GM23248 (cell line): ENCODE measurements around the gene SLC29A3. TPM values are rescaled to one million over a fixed set of nuclear protein-coding genes. Genes with fewer than 3 reads are reported as not detected.

Experiments used
- DNase-seq: peaks from one replicate; pipeline ENCODE4 v3.0.0-alpha.2; 2015
- H2AFZ ChIP-seq: fragments of 200-600 bp; sonication (generic); 2 replicates; pipeline ENCODE4 v1.6.1; 2016; ENCODE audit warnings: antibody characterized with exemption
- H3F3A ChIP-seq: fragments of 200-600 bp; sonication (generic); 2 replicates; pipeline ENCODE4 v1.6.1; 2016; ENCODE audit warnings: mild to moderate bottlenecking, antibody characterized with exemption, mixed run types; ENCODE audit not compliant: insufficient read depth
- H3K27ac ChIP-seq: fragments of 200-600 bp; sonication (generic); 2 replicates; pipeline ENCODE4 v1.5.1; 2016; ENCODE audit warnings: mild to moderate bottlenecking
- H3K27me3 ChIP-seq: fragments of 200-600 bp; sonication (generic); replicated peaks from 2 replicates; pipeline ENCODE4 v1.6.1; 2016; ENCODE audit warnings: mild to moderate bottlenecking; ENCODE audit not compliant: insufficient read depth
- H3K36me3 ChIP-seq: fragments of 200-600 bp; sonication (generic); 2 replicates; pipeline ENCODE4 v1.6.1; 2016; ENCODE audit warnings: low read depth, mild to moderate bottlenecking
- H3K4me1 ChIP-seq: fragments of 200-600 bp; sonication (generic); 2 replicates; pipeline ENCODE4 v1.6.1; 2016; ENCODE audit warnings: mild to moderate bottlenecking; ENCODE audit not compliant: insufficient read depth
- H3K4me2 ChIP-seq: fragments of 200-600 bp; sonication (generic); one replicate; pipeline ENCODE4 v1.6.1; 2016; ENCODE audit warnings: mild to moderate bottlenecking; ENCODE audit not compliant: unreplicated experiment
- H3K4me3 ChIP-seq: fragments of 200-600 bp; sonication (generic); 2 replicates; pipeline ENCODE4 v1.5.1; 2016; ENCODE audit warnings: mild to moderate bottlenecking
- H3K79me2 ChIP-seq: fragments of 200-600 bp; sonication (generic); 2 replicates; pipeline ENCODE4 v1.6.1; 2016; ENCODE audit warnings: mild to moderate bottlenecking; ENCODE audit not compliant: insufficient read depth
- H3K9ac ChIP-seq: fragments of 200-600 bp; sonication (generic); 2 replicates; pipeline ENCODE4 v1.6.1; 2016; ENCODE audit warnings: mild to moderate bottlenecking
- H3K9me2 ChIP-seq: fragments of 200-600 bp; sonication (generic); 2 replicates; pipeline ENCODE4 v1.6.1; 2016; ENCODE audit warnings: mixed run types, mild to moderate bottlenecking, moderate library complexity; ENCODE audit not compliant: insufficient read depth
- H3K9me3 ChIP-seq: fragments of 200-600 bp; sonication (generic); one replicate; pipeline ENCODE4 v1.6.1; 2017; ENCODE audit warnings: low read depth
- H4K20me1 ChIP-seq: fragments of 200-600 bp; sonication (generic); 2 replicates; pipeline ENCODE4 v1.6.0; 2016; ENCODE audit not compliant: insufficient read depth
- EZH2 ChIP-seq: fragments of 200-600 bp; sonication (generic); IDR thresholded peaks from 2 replicates; pipeline ENCODE4 v1.6.1; 2018; ENCODE audit warnings: antibody characterized with exemption, mild to moderate bottlenecking; ENCODE audit not compliant: insufficient read depth, poor library complexity, severe bottlenecking
- EZH2phosphoT487 ChIP-seq: fragments of 200-600 bp; sonication (generic); IDR thresholded peaks from 2 replicates; pipeline ENCODE4 v1.6.1; 2018; ENCODE audit warnings: antibody characterized with exemption, moderate library complexity, mild to moderate bottlenecking, low read depth; ENCODE audit not compliant: insufficient read depth
- WGBS, 2 experiments: methylation state at CpG; one replicate each; pipeline ENCODE4 v1.1.6; 2015 to 2017; ENCODE audit warnings: low lambda C conversion rate in 2 of 2, low coverage in 1 of 2; ENCODE audit errors: missing lambda C conversion rate in 2 of 2; 5-methylcytosine and 5-hydroxymethylcytosine counted together
- in situ Hi-C: fragments of 300-500 bp; cut with MboI; formaldehyde crosslinking; loops from 2 replicates; pipeline ENCODE4 v1.15.0; 2020
- polyA plus RNA-seq: library from polyadenylated mRNA; unstranded; fragments of >200 nt; fragmentation: Nextera tagmentation; extraction: Ambion mirVana; gene quantifications from 2 replicates; pipeline ENCODE4 v1.2.1, GENCODE V29; 2016
- total RNA-seq: library from RNA; depleted of rRNA; stranded (reverse); fragments of >200 nt; shearing (Covaris generic); gene quantifications from 2 replicates; pipeline ENCODE4 v1.2.3, GENCODE V29; 2014; rRNA removed

SLC29A3 gene
- 1.9 and 3.0 TPM in 2 replicates for total RNA-seq
- polyA plus RNA-seq: 7.3 TPM in 2 replicates

- no peak within 1 kb of the TSS for H3K27ac ChIP-seq
- 1 to 3% methylated on average over 31 to 55 of the region's 62 CpGs for WGBS, 2 experiments
- in situ Hi-C loops: no loop called here
- peak within 1 kb of the TSS; percentile 95 for H3K4me3 ChIP-seq
- no peaks in the 10 kb centered on the region for H3K27me3 ChIP-seq
- H3K4me2 ChIP-seq: peak within 1 kb of the TSS; percentile 93
- H3K36me3 ChIP-seq: no peaks in the 10 kb centered on the region
- DNase-seq: peak; percentile 92
- H3F3A ChIP-seq: no peaks in the 10 kb centered on the region
- H3K79me2 ChIP-seq: no peaks in the 10 kb centered on the region
- H2AFZ ChIP-seq: peak within 1 kb of the TSS; percentile 97
- TF ChIP-seq EZH2 (no peak), EZH2phosphoT487 (no peak)
- H3K4me1 ChIP-seq: peaks cover under 1% of the 10 kb centered on the region; the same call in 1 of the 2 replicates
- no peaks in the 10 kb centered on the region for H4K20me1 ChIP-seq
- H3K9me2 ChIP-seq: no peaks in the 10 kb centered on the region
- H3K9ac ChIP-seq: peak within 1 kb of the TSS; percentile 85
- H3K9me3 ChIP-seq: no peaks in the 10 kb centered on the region
These were observed at the start of gene SLC29A3 for GRCh38 chr10:71319042-71319799. Gene SLC29A3, plus strand, starts transcription at chr10:71319259. Its CDS starts 51 bp downstream, at chr10:71319310.

- Histone ChIP-seq H3K4me2 (peak overlapping the region; percentile 8), H3K4me3 (no peak overlapping the region), H3K9me3 (no peaks in the 10 kb centered on the region), H4K20me1 (no peaks in the 10 kb centered on the region), H3K9me2 (no peaks in the 10 kb centered on the region), H3K4me1 (peaks cover 36% of the 10 kb centered on the region), H3K27ac (peak overlapping the region; percentile 66; the same call in 1 of the 2 replicates), H2AFZ (no peak overlapping the region), H3K36me3 (no peaks in the 10 kb centered on the region), H3K79me2 (no peaks in the 10 kb centered on the region), H3K27me3 (no peaks in the 10 kb centered on the region), H3F3A (peaks cover 30% of the 10 kb centered on the region; the same call in 1 of the 2 replicates), H3K9ac (peak overlapping the region; percentile 53; the same call in 1 of the 2 replicates)
- DNase-seq: peak; percentile 37
- 62 to 69% methylated on average over 11 of the region's 11 CpGs for WGBS, 2 experiments
- TF ChIP-seq EZH2 (no peak), EZH2phosphoT487 (no peak)
- in situ Hi-C loops: no loop called here
These were observed 49.5 kb upstream of the SLC29A3 start for GRCh38 chr10:71269301-71270288.

DNA sequence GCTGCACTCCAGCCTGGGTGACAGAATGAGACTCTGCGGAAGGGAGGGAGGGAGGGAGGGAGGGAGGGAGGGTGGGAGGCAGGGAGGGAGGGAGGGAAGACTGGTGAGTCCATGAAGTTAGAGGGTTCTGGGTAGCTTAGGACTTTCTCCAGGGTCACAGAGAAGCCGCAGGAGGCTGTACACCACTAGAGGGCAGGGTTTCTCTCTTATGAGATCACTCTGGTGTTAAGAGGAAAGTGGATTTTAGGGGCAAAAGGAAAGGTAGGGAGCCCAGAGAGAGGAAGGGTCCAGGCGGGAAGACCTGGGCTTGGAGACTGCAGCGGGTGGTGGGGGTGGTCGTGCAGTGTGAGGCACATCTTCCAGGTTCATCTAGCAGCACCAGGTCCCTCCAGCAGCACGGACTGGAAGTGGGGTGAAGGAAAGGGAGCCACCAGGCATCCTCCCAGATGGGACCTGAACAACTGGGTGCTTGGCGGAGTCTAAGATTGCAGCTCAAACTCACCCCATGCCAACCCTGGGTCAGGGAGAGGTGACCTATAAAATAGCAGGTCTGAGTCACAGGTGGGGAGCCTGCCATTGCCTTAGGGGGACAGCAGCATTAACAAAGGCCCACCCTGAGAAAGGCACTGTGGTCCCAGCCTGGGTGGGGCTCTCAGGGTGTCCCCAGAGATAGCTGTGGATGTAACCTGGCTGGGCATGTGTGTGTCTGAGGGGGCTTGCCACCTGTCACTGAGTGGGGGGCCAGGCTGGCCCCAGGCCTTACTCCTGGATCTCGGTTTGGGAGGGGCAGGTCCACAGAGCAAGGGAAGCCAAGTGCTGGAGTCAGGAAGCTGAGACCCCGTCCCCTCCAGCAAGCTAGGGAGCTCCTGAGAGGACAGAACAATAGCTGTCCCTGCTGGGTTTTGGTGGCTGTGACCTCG lies 48.5 kb upstream of the SLC29A3 start:
- WGBS, 2 experiments: 42 to 51% methylated on average over 9 to 10 of the region's 10 CpGs
- Histone ChIP-seq H3K9ac (no peak overlapping the region), H3K27me3 (no peaks in the 10 kb centered on the region), H3K36me3 (no peaks in the 10 kb centered on the region), H3K79me2 (no peaks in the 10 kb centered on the region), H3K4me3 (no peak overlapping the region), H3K4me1 (peaks cover 36% of the 10 kb centered on the region), H3K9me2 (no peaks in the 10 kb centered on the region), H3K9me3 (no peaks in the 10 kb centered on the region), H2AFZ (no peak overlapping the region), H3F3A (peaks cover 30% of the 10 kb centered on the region; the same call in 1 of the 2 replicates), H4K20me1 (no peaks in the 10 kb centered on the region), H3K27ac (no peak overlapping the region), H3K4me2 (peak overlapping the region; percentile 9)
- TF ChIP-seq EZH2 (no peak), EZH2phosphoT487 (no peak)
- in situ Hi-C loops: no loop called here
- peak; percentile 85 for DNase-seq
